ENCODE results near the gene STX4. TPM values are rescaled to one million over a fixed set of nuclear protein-coding genes. Genes with fewer than 3 reads are reported as not detected.

Gene STX4
- total RNA-seq, 1 donor from 2014 or later: 79.1 TPM

DNA sequence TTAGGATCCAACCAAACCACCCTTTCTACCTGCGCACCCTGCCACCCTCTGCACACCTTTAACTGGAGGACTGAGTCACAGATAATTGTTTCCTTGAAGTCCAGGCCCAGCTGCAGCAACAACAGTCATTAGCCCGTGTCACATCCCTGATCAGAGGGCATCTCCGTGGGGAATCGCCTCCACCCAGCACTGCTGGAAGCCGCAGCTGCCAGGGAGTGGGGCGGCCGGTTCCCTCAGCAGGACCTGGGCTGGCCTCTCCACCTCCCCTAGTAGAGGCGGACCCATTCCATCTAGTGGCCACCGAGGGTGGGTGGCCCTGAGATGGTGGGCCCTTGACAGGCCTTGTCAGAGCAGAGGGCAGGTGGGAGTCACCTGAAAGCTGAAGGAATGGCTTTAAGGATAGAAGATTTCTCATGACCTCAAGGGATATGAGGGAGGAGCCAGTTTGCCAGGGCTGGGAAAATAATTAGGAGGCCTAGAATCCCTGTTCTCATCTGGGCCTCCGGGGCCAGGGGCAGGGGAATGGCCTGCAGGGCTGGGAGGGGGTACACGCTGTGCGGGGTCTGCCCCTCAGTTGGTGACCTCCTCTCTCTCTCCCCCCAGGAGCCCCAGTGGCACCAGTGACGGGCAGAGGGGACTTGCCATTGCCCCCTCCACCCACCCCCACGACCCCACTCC is 49.1 kb downstream of the STX4 start:
- no peak for DNase-seq (ENCODE audit: low spot score in 2 of 2)
- intact Hi-C loops (cut with DNase I): no loop called here
- H3K27ac ChIP-seq: no peak overlapping the region

DNA sequence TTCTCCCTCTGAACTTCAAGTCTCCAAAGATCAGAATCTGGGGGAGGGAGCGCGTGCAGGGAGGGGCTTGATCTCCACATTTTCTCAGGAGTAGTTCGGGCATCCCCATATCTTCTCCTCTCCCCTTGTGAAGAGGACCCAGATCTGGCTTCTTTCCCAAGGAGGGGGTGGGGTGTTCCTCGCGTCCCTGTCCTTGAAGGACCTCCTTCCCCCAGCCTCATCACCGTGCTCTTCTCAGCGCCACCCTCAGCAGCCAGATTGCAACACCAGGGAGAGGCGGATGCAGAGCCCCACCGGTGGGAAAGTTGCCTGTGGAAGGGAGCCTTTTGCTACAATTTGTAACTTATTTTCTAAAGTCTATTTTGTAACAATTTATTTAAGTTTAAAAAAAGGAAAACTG is 49.7 kb downstream of the STX4 start:
- Histone ChIP-seq H3K27ac (no peak overlapping the region), H3K27me3 (no peaks in the 10 kb centered on the region), H3K36me3 (peaks cover 69 to 85% of the 10 kb centered on the region in 2 donors), H3K4me3 (no peak overlapping the region), H3K9me3 (no peaks in the 10 kb centered on the region), H3K4me1 (no peaks in the 10 kb centered on the region)
- intact Hi-C loops (cut with DNase I): no loop called here
- DNase-seq (ENCODE audit: low spot score in 2 of 2): no peak
- TF ChIP-seq, protein P1, sequence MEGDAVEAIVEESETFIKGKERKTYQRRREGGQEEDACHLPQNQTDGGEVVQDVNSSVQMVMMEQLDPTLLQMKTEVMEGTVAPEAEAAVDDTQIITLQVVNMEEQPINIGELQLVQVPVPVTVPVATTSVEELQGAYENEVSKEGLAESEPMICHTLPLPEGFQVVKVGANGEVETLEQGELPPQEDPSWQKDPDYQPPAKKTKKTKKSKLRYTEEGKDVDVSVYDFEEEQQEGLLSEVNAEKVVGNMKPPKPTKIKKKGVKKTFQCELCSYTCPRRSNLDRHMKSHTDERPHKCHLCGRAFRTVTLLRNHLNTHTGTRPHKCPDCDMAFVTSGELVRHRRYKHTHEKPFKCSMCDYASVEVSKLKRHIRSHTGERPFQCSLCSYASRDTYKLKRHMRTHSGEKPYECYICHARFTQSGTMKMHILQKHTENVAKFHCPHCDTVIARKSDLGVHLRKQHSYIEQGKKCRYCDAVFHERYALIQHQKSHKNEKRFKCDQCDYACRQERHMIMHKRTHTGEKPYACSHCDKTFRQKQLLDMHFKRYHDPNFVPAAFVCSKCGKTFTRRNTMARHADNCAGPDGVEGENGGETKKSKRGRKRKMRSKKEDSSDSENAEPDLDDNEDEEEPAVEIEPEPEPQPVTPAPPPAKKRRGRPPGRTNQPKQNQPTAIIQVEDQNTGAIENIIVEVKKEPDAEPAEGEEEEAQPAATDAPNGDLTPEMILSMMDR (IDR thresholded peaks at IDR 0.05): no peak

More for the DNA sequence above, 49.1 kb downstream of the STX4 start:
- peaks cover 75 to 89% of the 10 kb centered on the region in 2 donors for H3K36me3 ChIP-seq
- no peaks in the 10 kb centered on the region for H3K9me3 ChIP-seq
- TF ChIP-seq, protein P1 (IDR thresholded peaks at IDR 0.05): no peak
- no peak overlapping the region for H3K4me3 ChIP-seq
- H3K27me3 ChIP-seq: no peaks in the 10 kb centered on the region
- no peaks in the 10 kb centered on the region for H3K4me1 ChIP-seq

DNA sequence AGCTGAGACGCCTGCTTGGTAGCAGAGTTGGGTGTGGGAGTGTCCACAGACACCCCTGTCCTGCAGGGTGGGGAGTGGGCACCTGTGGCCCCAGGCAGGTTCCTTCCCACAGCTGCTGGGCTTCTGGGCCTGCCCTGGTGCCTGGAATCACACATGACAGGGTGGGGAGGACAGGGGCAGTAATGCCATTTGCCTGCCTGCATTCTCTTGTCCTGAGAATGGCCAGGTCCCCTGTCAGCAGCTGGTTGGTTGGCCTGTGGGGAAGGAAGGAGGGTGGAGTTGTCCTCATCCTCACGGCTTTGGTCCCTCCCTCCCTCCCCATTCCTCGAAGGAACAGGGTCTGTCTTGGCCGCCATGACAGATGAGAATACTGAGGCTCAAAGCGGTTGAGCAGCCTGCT is 50.2 kb downstream of the STX4 start:
- Histone ChIP-seq H3K4me1 (no peaks in the 10 kb centered on the region), H3K36me3 (peaks cover 64 to 80% of the 10 kb centered on the region in 2 donors)
- TF ChIP-seq, protein P1 (IDR thresholded peaks at IDR 0.05): no peak

DNA sequence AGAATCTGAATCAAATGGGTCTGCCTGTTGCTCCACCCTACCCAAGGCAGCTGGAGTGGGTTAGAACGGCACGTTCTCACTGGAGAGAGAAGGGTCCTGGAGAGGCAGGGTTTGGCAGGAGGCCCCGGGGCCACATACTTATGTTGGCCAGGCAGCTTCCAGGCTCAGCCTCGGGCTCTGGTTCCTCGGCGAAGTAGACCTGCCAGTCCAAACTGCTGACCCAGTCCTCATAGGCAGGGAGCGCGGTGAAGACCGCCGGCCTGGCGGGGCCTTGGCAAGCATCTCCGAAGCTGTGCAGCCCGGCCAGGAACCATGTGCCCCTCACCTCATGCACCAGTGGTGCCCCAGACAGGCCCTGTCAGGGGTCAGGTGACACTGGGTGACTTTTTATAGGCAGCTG is 50.6 kb downstream of the STX4 start:
- H3K36me3 ChIP-seq: peaks cover 60 to 76% of the 10 kb centered on the region in 2 donors
- DNase-seq (ENCODE audit: low spot score in 2 of 2): no peak
- TF ChIP-seq, protein P1 (IDR thresholded peaks at IDR 0.05): no peak

More for the DNA sequence above, 50.2 kb downstream of the STX4 start:
- H3K4me3 ChIP-seq: no peak overlapping the region
- intact Hi-C loops (cut with DNase I): no loop called here
- H3K9me3 ChIP-seq: no peaks in the 10 kb centered on the region
- no peaks in the 10 kb centered on the region for H3K27me3 ChIP-seq
- no peak overlapping the region for H3K27ac ChIP-seq
- DNase-seq (ENCODE audit: low spot score in 2 of 2): no peak

DNA sequence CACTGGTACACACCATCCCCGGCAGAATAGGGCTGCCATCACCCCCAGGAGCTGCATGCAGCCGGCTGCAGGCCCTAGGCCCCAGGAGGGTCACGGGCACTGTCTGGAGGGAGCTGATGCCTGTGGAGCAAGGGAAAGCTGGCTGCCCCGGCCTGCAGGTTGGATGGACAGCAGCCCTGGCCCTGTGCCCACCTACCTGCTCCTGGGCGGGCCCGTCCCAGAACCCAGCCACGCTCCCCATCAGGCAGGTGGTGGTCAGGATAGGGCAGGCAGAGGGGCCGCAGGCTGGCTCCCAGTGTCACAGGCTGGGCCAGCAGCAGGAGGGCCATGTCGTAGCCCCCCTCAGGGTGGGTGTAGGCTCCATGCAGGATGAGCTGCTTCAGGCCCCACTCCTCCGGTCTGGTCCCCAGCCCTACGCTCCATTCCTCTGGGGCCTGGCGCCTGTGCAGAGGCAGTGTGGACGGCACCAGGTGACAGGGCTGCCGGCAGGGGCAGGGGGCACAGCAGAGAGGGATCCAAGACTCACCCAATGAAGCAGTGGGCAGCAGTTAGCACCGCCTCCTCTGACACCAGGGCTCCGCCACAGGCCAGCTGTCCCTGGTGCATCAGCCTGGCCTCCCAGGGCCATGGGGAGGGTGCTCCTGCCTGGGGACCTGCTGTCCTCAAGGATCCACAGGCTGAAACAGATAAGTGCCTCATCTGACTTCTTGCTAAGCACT is 51.4 kb downstream of the STX4 start:
- no peak overlapping the region for H3K27ac ChIP-seq
- H3K9me3 ChIP-seq: no peaks in the 10 kb centered on the region
- no peak overlapping the region for H3K4me3 ChIP-seq
- TF ChIP-seq, protein P1 (IDR thresholded peaks at IDR 0.05): no peak
- no peak for DNase-seq (ENCODE audit: low spot score in 2 of 2)
- peaks cover 57 to 71% of the 10 kb centered on the region in 2 donors for H3K36me3 ChIP-seq
- intact Hi-C loops (cut with DNase I): no loop called here
- H3K4me1 ChIP-seq: no peaks in the 10 kb centered on the region
- no peaks in the 10 kb centered on the region for H3K27me3 ChIP-seq

More for the DNA sequence above, 50.6 kb downstream of the STX4 start:
- no peak overlapping the region for H3K4me3 ChIP-seq
- H3K27ac ChIP-seq: no peak overlapping the region
- intact Hi-C loops (cut with DNase I): no loop called here
- H3K9me3 ChIP-seq: no peaks in the 10 kb centered on the region
- H3K4me1 ChIP-seq: no peaks in the 10 kb centered on the region
- no peaks in the 10 kb centered on the region for H3K27me3 ChIP-seq

Data from ascending aorta (tissue), 2 donors.